SKM-1 treated with dmso at 0.1 percent for 144 hours (cell line): ENCODE measurements around the gene EDC3.
A peak's percentile ranks its signal among the peaks of the same experiment; 100 is the strongest.
"Not testable (repeated sequence)": the region's sequence is repeated elsewhere in the genome, so short reads cannot be mapped to it uniquely, and the experiment has no call there.

Source experiments
- DNase-seq: peaks from one replicate; lab custom pipeline; 2025; ENCODE audit not compliant: unreplicated experiment; lab: John Stamatoyannopoulos, UW

Gene EDC3

GRCh38 chr15:74653426-74654102 is 42.3 kb downstream of the EDC3 start:
- no peak for DNase-seq

- DNase-seq: no peak
Measured at GRCh38 chr15:74651242-74651741, 44.5 kb downstream of the EDC3 start.

- DNase-seq: no peak
Measured at GRCh38 chr15:74648051-74648842, 47.6 kb downstream of the EDC3 start.

GRCh38 chr15:74646480-74646879 is 49.3 kb downstream of the EDC3 start:
- DNase-seq: no peak

GRCh38 chr15:74643665-74644204 is 52.1 kb downstream of the EDC3 start:
- DNase-seq: no peak

- no peak for DNase-seq
Measured at GRCh38 chr15:74642734-74643664, 52.8 kb downstream of the EDC3 start.

GRCh38 chr15:74642348-74642733 is 53.5 kb downstream of the EDC3 start:
- no peak for DNase-seq

- no peak for DNase-seq
Measured at GRCh38 chr15:74641151-74641550, 54.7 kb downstream of the EDC3 start.

GRCh38 chr15:74636984-74637383 is 58.8 kb downstream of the EDC3 start:
- DNase-seq: no peak

- DNase-seq: peak; percentile 52
Measured at GRCh38 chr15:74635228-74635627, 60.6 kb downstream of the EDC3 start.

- DNase-seq: no peak
Measured at GRCh38 chr15:74633781-74634180, 62.0 kb downstream of the EDC3 start.

GRCh38 chr15:74632601-74633000 is 63.2 kb downstream of the EDC3 start:
- DNase-seq: no peak

- DNase-seq: peak; percentile 27
Measured at GRCh38 chr15:74631935-74632560, 63.8 kb downstream of the EDC3 start.

- no peak for DNase-seq
Measured at GRCh38 chr15:74631408-74631807, 64.4 kb downstream of the EDC3 start.

GRCh38 chr15:74631087-74631385 is 64.8 kb downstream of the EDC3 start:
- DNase-seq: no peak

- no peak for DNase-seq
Measured at GRCh38 chr15:74630284-74631086, 65.3 kb downstream of the EDC3 start.

- not testable (repeated sequence) for DNase-seq
Measured at GRCh38 chr15:74629696-74630095, 66.1 kb downstream of the EDC3 start.

- no peak for DNase-seq
Measured at GRCh38 chr15:74628949-74629348, 66.9 kb downstream of the EDC3 start.

- DNase-seq: no peak
Measured at GRCh38 chr15:74628199-74628598, 67.6 kb downstream of the EDC3 start.

- DNase-seq: no peak
Measured at GRCh38 chr15:74627766-74628165, 68.1 kb downstream of the EDC3 start.
